ENCODE measurements around the gene WDR93. TPM values are rescaled to one million over a fixed set of nuclear protein-coding genes. Genes with fewer than 3 reads are reported as not detected.

Gene WDR93
- total and polyA plus RNA-seq, 12 donors = 0.14 to 0.43 (median 0.36) TPM; not detected in 4

- no peak for TF ChIP-seq POLR2A (IDR thresholded peaks at IDR 0.05)
- Histone ChIP-seq H3K27ac (no peak overlapping the region), H3K9me3 (replicated peaks in 1 of 3) (no peaks in the 10 kb centered on the region), H3K36me3 (replicated peaks in 1 of 2) (no peaks in the 10 kb centered on the region), H3K4me1 (replicated peaks in 1 of 2) (no peaks in the 10 kb centered on the region), H3K27me3 (no peaks in the 10 kb centered on the region), H3K4me3 (no peak overlapping the region)
- intact Hi-C loops (cut with DNase I) = loop anchor here (5.0 to 10.0 kb wide), 2 partner anchors 46 to 98 kb away; partner anchors contain the start of genes PEX11A (in 1 of the 2) and WDR93 (in 1 of the 2)
- DNase-seq = no peak
- WGBS, 4 donors = 77 to 95% (median 84%) methylated on average over 12 to 22 of the region's 22 CpGs
These were observed 44.0 kb upstream of the WDR93 start for GRCh38 chr15:89646416-89647141.

- TF ChIP-seq CTCF (IDR thresholded peaks at IDR 0.05) (peak; percentile 74 to 84 (median 77)), POLR2A (IDR thresholded peaks at IDR 0.05) (no peak)
- intact Hi-C loops (cut with DNase I) = loop anchor here (5.0 to 10.0 kb wide), 2 partner anchors 45 to 97 kb away; partner anchors contain the start of genes PEX11A (in 1 of the 2) and WDR93 (in 1 of the 2)
- 45 to 53% (median 50%) methylated on average over 20 to 25 of the region's 25 CpGs for WGBS, 4 donors
- Histone ChIP-seq H3K4me3 (no peak overlapping the region), H3K27me3 (no peaks in the 10 kb centered on the region), H3K9me3 (replicated peaks in 1 of 3) (no peaks in the 10 kb centered on the region), H3K4me1 (replicated peaks in 1 of 2) (no peaks in the 10 kb centered on the region), H3K36me3 (replicated peaks in 1 of 2) (no peaks in the 10 kb centered on the region), H3K27ac (no peak overlapping the region)
- peak; percentile 71 to 90 (median 84) for DNase-seq
These were observed 43.3 kb upstream of the WDR93 start for GRCh38 chr15:89647191-89647851.

GRCh38 chr15:89648106-89649012 lies 42.3 kb upstream of the WDR93 start:
- no peak for TF ChIP-seq CTCF (IDR thresholded peaks at IDR 0.05)
- no peak for TF ChIP-seq POLR2A (IDR thresholded peaks at IDR 0.05)
- H3K36me3 ChIP-seq (replicated peaks in 1 of 2) = no peaks in the 10 kb centered on the region
- no peaks in the 10 kb centered on the region for H3K4me1 ChIP-seq (replicated peaks in 1 of 2)
- no peaks in the 10 kb centered on the region for H3K9me3 ChIP-seq (replicated peaks in 1 of 3)
- intact Hi-C loops (cut with DNase I) = loop anchor here (5.0 to 10.0 kb wide), 2 partner anchors 44 to 96 kb away; partner anchors contain the start of genes PEX11A (in 1 of the 2) and WDR93 (in 1 of the 2)
- H3K4me3 ChIP-seq = no peak overlapping the region
- DNase-seq = no peak
- 88 to 91% (median 88%) methylated on average over 43 to 102 of the region's 102 CpGs for WGBS, 4 donors
- no peaks in the 10 kb centered on the region for H3K27me3 ChIP-seq
- H3K27ac ChIP-seq = no peak overlapping the region

DNA sequence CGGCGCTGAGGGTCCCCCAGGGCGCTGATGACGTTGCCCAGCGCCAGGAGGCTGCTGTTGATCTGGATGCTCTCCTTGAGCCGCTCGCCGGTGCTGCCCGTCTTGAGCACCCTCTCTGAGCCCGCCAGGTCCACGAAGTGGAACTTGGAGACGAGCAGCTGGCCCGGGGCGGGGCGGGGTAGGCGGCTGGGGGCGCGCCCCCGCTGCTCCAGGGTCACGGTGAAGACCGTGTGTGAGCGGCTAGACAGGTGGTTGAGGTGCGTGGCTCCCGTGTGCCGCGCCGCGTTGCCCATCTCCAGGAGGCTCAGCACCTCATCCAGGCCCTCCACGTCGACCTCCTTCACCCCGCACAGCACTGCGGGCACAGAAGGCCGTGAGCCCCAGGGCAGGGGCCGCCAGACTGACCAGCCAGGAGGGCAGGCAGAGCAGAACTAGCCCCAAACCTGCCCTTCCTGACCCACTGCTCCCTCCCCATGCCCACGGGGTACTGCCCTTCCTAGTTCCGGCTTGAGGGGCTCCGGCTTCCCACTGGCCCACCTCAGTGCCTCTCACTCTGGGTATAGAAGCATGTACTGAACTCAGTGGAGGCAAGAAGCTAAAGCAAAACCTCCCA lies 41.5 kb upstream of the WDR93 start:
- no peak for DNase-seq
- Histone ChIP-seq H3K27ac (no peak overlapping the region), H3K4me1 (replicated peaks in 1 of 2) (no peaks in the 10 kb centered on the region), H3K9me3 (replicated peaks in 1 of 3) (no peaks in the 10 kb centered on the region), H3K36me3 (replicated peaks in 1 of 2) (no peaks in the 10 kb centered on the region), H3K4me3 (no peak overlapping the region), H3K27me3 (no peaks in the 10 kb centered on the region)
- 92 to 97% (median 95%) methylated on average over 2 to 37 of the region's 37 CpGs for WGBS, 4 donors
- TF ChIP-seq CTCF (IDR thresholded peaks at IDR 0.05) = no peak
- no peak for TF ChIP-seq POLR2A (IDR thresholded peaks at IDR 0.05)
- intact Hi-C loops (cut with DNase I) = loop anchor here (5.0 to 10.0 kb wide), 2 partner anchors 43 to 96 kb away; partner anchors contain the start of genes PEX11A (in 1 of the 2) and WDR93 (in 1 of the 2)

All from adrenal gland (tissue), 12 donors.